ENCODE results near the gene PSAP.
"Not testable (repeated sequence)": the region's sequence is repeated elsewhere in the genome, so short reads cannot be mapped to it uniquely, and the experiment has no call there.

The PSAP gene

GRCh38 chr10:71873582-71874211, 22.6 kb upstream of the PSAP start:
- DNase-seq, result no peak

GRCh38 chr10:71869601-71870000, 18.6 kb upstream of the PSAP start:
- DNase-seq, result not testable (repeated sequence)

- DNase-seq, result peak; percentile 19
Measured at GRCh38 chr10:71868192-71868697, 17.2 kb upstream of the PSAP start.

GRCh38 chr10:71865561-71866041, 14.6 kb upstream of the PSAP start:
- DNase-seq, result no peak

GRCh38 chr10:71864911-71865361, 13.9 kb upstream of the PSAP start:
- DNase-seq, result no peak

GRCh38 chr10:71863203-71863602, 12.2 kb upstream of the PSAP start:
- DNase-seq, result no peak

GRCh38 chr10:71860243-71861029, 9.4 kb upstream of the PSAP start:
- peak; percentile 9 for DNase-seq

- DNase-seq, result no peak
Measured at GRCh38 chr10:71857934-71858890, 7.2 kb upstream of the PSAP start.

- DNase-seq, result no peak
Measured at GRCh38 chr10:71856619-71857018, 5.6 kb upstream of the PSAP start.

- DNase-seq, result no peak
Measured at GRCh38 chr10:71854031-71854430, 3.0 kb upstream of the PSAP start.

GRCh38 chr10:71852355-71852937, 1.4 kb upstream of the PSAP start:
- peak; percentile 16 for DNase-seq

GRCh38 chr10:71851465-71852095, 529 bp upstream of the PSAP start:
- DNase-seq, result not testable (repeated sequence)

- DNase-seq, result no peak
Measured at GRCh38 chr10:71850021-71850742, 869 bp downstream of the PSAP start.

- DNase-seq, result no peak
Measured at GRCh38 chr10:71849461-71849908, 1.6 kb downstream of the PSAP start.

- DNase-seq, result no peak
Measured at GRCh38 chr10:71848325-71849275, 2.5 kb downstream of the PSAP start.

- DNase-seq, result no peak
Measured at GRCh38 chr10:71847418-71847817, 3.6 kb downstream of the PSAP start.

- DNase-seq, result no peak
Measured at GRCh38 chr10:71846816-71847215, 4.2 kb downstream of the PSAP start.

GRCh38 chr10:71845410-71846405, 5.3 kb downstream of the PSAP start:
- no peak for DNase-seq

GRCh38 chr10:71844695-71845094, 6.4 kb downstream of the PSAP start:
- DNase-seq, result no peak
